ENCODE measurements around the gene ECI2.

The ECI2 gene

DNA sequence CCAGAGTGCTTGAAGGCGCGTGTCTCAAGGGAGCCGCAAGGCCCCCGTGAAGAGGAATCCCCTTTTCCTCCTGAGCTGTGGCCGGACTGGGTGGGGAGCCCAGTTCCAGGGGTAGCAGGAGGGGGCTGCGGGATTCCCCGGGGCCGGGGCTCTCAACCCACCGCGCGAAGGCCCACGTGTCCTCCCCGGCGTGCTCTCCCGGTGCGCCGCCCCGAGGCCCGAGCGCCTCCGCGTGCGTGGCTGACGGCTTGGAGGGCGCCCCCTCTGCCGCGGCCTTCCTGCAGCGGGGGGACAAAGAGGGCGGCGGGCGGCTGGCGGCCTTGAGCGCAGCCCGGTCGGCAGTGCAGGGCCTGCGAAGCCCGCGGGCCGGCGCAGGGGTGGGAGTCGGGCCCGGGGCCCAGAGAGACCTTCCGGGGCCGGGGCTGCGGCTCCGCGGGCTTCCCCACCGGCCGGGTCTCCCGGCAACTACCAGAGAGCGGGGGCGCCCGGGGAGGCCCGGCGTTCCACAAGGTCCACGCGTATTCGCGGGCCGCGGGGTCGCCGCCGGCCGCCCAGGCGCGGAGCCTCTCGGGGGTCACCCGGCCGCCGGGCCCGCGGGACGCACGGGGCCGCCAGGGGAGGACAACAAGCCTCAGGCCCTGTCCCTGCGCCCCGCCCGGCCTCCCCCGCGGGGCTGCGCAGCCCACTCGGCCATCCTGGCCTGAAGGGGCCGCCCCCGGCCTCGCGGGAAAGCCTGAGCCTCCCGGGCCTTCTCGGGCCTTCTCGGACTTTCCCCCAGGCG lies 56.5 kb downstream of the ECI2 start, which contains the start of gene FAM217A:
Gene FAM217A (minus strand): TSS at position 447 of the 781 bp plus-strand sequence. CDS start 1,723 bp downstream, outside the sequence.
- no peak for DNase-seq (ENCODE audit: low read depth)
- TF ChIP-seq CTCF (IDR thresholded peaks at IDR 0.05; ENCODE audit: low read depth, low read length, missing control alignments) = no peak
- in situ Hi-C loops (cut with HindIII; ENCODE audit: low sequenced_read_pairs) = no loop called here
- no peak within 1 kb of the TSS for H3K4me3 ChIP-seq (ENCODE audit: low read depth, low read length)

DNA sequence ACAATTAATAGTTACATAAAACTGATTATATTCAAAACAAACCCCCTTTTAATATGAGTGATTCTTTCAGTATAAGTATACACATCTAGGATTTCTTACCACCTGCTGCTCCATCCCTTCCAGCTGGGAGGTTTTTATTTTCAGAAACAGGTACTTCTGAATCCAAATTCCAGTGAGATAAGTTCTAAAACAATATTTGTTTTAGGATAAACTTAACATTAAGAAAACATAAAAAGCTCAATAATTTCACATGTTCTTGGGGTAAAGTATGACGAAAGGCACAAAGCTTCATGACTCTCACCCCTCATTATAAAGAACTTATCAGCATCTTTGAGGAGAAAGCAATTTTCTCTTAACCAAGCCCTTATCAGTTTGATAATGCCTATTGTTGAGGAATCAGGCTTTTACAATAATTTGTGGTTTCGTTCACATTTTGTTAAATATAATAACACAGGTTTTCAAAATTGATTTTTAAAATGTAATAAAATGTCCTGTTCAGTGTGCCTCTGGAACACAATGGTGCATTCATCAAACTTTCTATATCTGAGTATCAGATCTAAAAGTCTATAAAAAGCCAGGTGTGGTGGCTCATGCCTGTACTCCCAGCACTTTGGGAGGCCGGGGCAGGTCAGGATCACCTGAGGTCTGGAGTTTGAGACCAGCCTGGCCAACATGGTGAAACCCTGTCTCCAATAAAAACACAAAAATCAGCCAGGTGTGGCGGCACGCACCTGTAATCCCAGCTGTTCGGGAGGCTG lies 60.7 kb downstream of the ECI2 start:
- no peak overlapping the region for H3K4me3 ChIP-seq (ENCODE audit: low read depth, low read length)
- no peak for TF ChIP-seq CTCF (IDR thresholded peaks at IDR 0.05; ENCODE audit: low read depth, low read length, missing control alignments)
- no peak for DNase-seq (ENCODE audit: low read depth)
- in situ Hi-C loops (cut with HindIII; ENCODE audit: low sequenced_read_pairs) = no loop called here

DNA sequence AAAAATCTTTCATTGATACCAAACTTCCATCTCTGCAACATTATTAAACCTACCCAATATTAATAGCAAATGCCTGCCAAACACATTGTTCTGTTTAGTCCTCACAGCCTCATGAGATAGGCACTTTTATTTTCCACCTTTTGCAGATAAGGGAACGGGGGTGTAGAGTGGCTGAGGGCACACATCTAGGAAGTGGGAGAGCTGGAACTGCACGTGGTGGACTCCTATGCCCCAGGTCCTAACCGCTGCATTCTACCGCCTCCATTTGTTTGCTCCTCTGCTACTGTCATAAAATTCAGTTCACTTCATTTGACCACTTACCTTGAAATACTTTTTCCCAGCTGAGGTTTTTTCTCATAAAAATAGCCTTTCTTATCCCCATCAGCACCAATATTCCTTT lies 64.0 kb downstream of the ECI2 start:
- no peak for DNase-seq (ENCODE audit: low read depth)
- in situ Hi-C loops (cut with HindIII; ENCODE audit: low sequenced_read_pairs) = no loop called here
- no peak overlapping the region for H3K4me3 ChIP-seq (ENCODE audit: low read depth, low read length)
- TF ChIP-seq CTCF (IDR thresholded peaks at IDR 0.05; ENCODE audit: low read depth, low read length, missing control alignments) = no peak

DNA sequence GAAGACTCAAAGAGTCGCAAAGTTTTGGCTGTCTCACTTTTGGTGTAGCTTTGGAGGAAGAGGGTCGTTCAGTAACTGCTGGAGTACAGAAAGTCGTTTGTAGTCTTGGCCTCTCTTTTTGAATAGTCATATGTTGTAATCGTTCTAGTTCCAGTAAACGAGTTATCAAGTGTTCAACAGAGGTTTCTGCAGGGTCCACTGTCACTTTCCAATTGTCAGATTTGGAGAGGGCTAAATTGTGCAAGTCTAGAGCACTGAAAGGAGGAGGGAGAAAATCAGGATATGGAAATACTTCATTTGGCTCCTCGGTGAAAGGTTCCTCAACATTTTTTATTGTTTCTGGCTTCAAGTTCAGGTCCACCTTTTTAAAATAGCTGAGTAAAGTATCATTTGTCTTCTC lies 66.2 kb downstream of the ECI2 start:
- no peak for TF ChIP-seq CTCF (IDR thresholded peaks at IDR 0.05; ENCODE audit: low read depth, low read length, missing control alignments)
- in situ Hi-C loops (cut with HindIII; ENCODE audit: low sequenced_read_pairs) = no loop called here
- no peak overlapping the region for H3K4me3 ChIP-seq (ENCODE audit: low read depth, low read length)
- no peak for DNase-seq (ENCODE audit: low read depth)

DNA sequence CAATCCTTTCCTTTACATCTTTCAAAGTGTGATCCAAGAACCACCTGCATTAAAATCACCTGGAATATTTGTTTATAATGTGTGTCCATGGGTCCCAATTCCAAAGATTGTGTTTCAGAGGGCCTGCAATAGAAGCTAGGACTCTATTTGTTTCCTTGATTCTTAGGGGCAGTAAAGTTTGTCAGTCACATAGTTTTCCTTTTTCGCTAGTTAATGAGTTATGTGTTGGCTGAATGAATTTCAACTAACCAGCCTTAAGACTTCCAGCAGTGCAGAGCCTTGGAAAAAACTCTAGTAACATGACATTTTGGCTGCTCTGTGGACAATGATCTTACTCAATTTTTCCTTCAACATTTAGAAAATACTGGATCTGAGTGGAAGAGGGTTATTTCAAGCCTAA lies 67.7 kb downstream of the ECI2 start:
- no peak for TF ChIP-seq CTCF (IDR thresholded peaks at IDR 0.05; ENCODE audit: low read depth, low read length, missing control alignments)
- no peak for DNase-seq (ENCODE audit: low read depth)
- no peak overlapping the region for H3K4me3 ChIP-seq (ENCODE audit: low read depth, low read length)
- in situ Hi-C loops (cut with HindIII; ENCODE audit: low sequenced_read_pairs) = no loop called here

DNA sequence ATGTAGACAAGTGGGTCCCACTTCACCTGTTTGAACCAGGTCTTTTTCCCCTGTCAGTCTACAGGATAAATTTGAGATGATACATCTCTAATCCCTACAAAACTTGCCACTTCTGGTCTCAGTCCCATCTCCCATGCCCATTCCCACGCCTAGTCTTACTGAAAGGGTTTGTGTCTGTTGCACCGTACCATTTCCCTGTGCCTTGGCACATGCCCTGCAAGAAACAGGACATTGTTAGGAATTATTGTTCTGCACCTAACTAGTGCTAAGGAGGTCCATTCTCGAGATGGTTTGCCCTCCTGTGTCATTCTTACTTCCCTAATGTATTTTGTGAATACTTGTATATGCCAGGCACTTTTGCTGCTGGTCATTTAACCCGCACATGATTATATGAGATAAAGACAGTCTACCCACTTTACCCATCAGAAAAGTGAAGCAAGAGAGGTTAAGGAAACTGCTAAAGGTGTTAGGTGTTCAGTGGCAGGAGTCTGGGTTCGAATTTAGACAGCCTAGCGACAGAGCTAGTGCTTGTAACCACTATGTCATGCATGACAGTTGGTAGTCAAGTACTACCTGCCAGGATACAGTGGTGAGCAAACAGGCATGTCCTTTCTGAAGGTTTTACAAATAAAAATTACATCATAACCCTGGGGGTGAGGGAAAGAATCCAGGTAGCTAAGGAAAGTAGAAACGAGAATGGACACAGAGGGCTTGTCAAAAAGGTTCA lies 69.2 kb downstream of the ECI2 start:
- no peak for TF ChIP-seq CTCF (IDR thresholded peaks at IDR 0.05; ENCODE audit: low read depth, low read length, missing control alignments)

More for the DNA sequence above, 69.2 kb downstream of the ECI2 start:
- DNase-seq (ENCODE audit: low read depth) = no peak
- in situ Hi-C loops (cut with HindIII; ENCODE audit: low sequenced_read_pairs) = no loop called here
- H3K4me3 ChIP-seq (ENCODE audit: low read depth, low read length) = no peak overlapping the region
